HEK293T (cell line): ENCODE results near the gene ITGA2.
A peak's percentile ranks its signal among the peaks of the same experiment; 100 is the strongest.

Experiments used
- ARNT ChIP-seq: fragments of 450-650 bp; IDR thresholded peaks from 2 replicates; pipeline ENCODE4 v1.6.1; 2017; ENCODE audit warnings: mild to moderate bottlenecking
- CTBP1 ChIP-seq: fragments of 450-650 bp; IDR thresholded peaks from 2 replicates; pipeline ENCODE4 v1.6.1; 2016; ENCODE audit warnings: borderline replicate concordance
- ELF4 ChIP-seq: fragments of 450-650 bp; IDR thresholded peaks from 2 replicates; pipeline ENCODE4 v1.6.1; 2017; ENCODE audit warnings: antibody characterized with exemption
- FOXA1 ChIP-seq: fragments of 450-650 bp; IDR thresholded peaks from 2 replicates; pipeline ENCODE4 v1.6.1; 2016; ENCODE audit warnings: mild to moderate bottlenecking
- FOXK2 ChIP-seq: fragments of 450-650 bp; IDR thresholded peaks from 2 replicates; pipeline ENCODE4 v1.6.1; 2016; ENCODE audit warnings: mild to moderate bottlenecking
- FOXM1 ChIP-seq: fragments of 450-650 bp; IDR thresholded peaks from 2 replicates; pipeline ENCODE4 v1.6.1; 2017; ENCODE audit warnings: mild to moderate bottlenecking, borderline replicate concordance
- L3MBTL2 ChIP-seq: fragments of 450-650 bp; conservative IDR thresholded peaks from 2 replicates; pipeline ENCODE4 v1.6.1; 2016; ENCODE audit warnings: mild to moderate bottlenecking
- LEF1 ChIP-seq: fragments of 450-650 bp; IDR thresholded peaks from 2 replicates; pipeline ENCODE4 v1.6.1; 2017; ENCODE audit warnings: mild to moderate bottlenecking, borderline replicate concordance
- NFRKB ChIP-seq: fragments of 450-650 bp; IDR thresholded peaks from 2 replicates; pipeline ENCODE4 v1.6.1; 2016; ENCODE audit warnings: mild to moderate bottlenecking, moderate library complexity
- PKNOX1 ChIP-seq: fragments of 450-650 bp; IDR thresholded peaks from 2 replicates; pipeline ENCODE4 v1.6.1; 2016
- SP1 ChIP-seq: fragments of 450-650 bp; IDR thresholded peaks from 2 replicates; pipeline ENCODE4 v1.6.1; 2017
- SUZ12 ChIP-seq: fragments of 450-650 bp; IDR thresholded peaks from 2 replicates; pipeline ENCODE4 v1.6.1; 2016; ENCODE audit warnings: mild to moderate bottlenecking
- TARDBP ChIP-seq: fragments of 450-650 bp; IDR thresholded peaks from 2 replicates; pipeline ENCODE4 v1.6.1; 2016

- TF ChIP-seq PKNOX1 = peak; percentile 30; the same call in 1 of the 2 replicates
- TF ChIP-seq SP1 = no peak
- TF ChIP-seq FOXM1 = no peak
- TF ChIP-seq FOXA1 = no peak
- TF ChIP-seq TARDBP = no peak
- no peak for TF ChIP-seq NFRKB
- no peak for TF ChIP-seq ELF4
- no peak for TF ChIP-seq FOXK2
- TF ChIP-seq ARNT = no peak
- TF ChIP-seq SUZ12 = no peak
- no peak for TF ChIP-seq LEF1
- no peak for TF ChIP-seq CTBP1
- no peak for TF ChIP-seq L3MBTL2
Observed at GRCh38 chr5:53128481-53128880, 139.3 kb downstream of the ITGA2 start.
